Fibroblast of pulmonary artery (primary cell): ENCODE results near the gene POLA1.

Experiments used
- DNase-seq: peaks from one replicate; pipeline ENCODE4 v3.0.0-alpha.2; 2010; ENCODE audit warnings: low read depth
- H3K4me3 ChIP-seq: replicated peaks from 2 replicates; pipeline ENCODE4 v1.5.1; 2011; ENCODE audit warnings: low read depth, mild to moderate bottlenecking, control low read depth, low read length, moderate library complexity
- CTCF ChIP-seq: IDR thresholded peaks from 2 replicates; pipeline ENCODE4 v1.5.1; 2011; ENCODE audit warnings: mild to moderate bottlenecking, control low read depth, low read length, inconsistent platforms; ENCODE audit errors: missing control alignments

POLA1 gene

GRCh38 chrX:24828600-24828999, 134.9 kb downstream of the POLA1 start:
- TF ChIP-seq CTCF = no peak
- no peak overlapping the region for H3K4me3 ChIP-seq
- DNase-seq = no peak

GRCh38 chrX:24833695-24834094, 140.0 kb downstream of the POLA1 start:
- DNase-seq = no peak
- TF ChIP-seq CTCF = no peak
- no peak overlapping the region for H3K4me3 ChIP-seq

GRCh38 chrX:24837966-24838365, 144.2 kb downstream of the POLA1 start:
- H3K4me3 ChIP-seq = no peak overlapping the region
- no peak for TF ChIP-seq CTCF
- DNase-seq = no peak

GRCh38 chrX:24838629-24839028, 144.9 kb downstream of the POLA1 start:
- TF ChIP-seq CTCF = peak; percentile 28
- H3K4me3 ChIP-seq = no peak overlapping the region
- DNase-seq = peak; percentile 56

GRCh38 chrX:24839331-24839730, 145.6 kb downstream of the POLA1 start:
- no peak for DNase-seq
- no peak overlapping the region for H3K4me3 ChIP-seq
- no peak for TF ChIP-seq CTCF

- no peak for TF ChIP-seq CTCF
- no peak for DNase-seq
Measured at GRCh38 chrX:24842486-24842885, 148.8 kb downstream of the POLA1 start.

GRCh38 chrX:24846550-24847150, 152.9 kb downstream of the POLA1 start:
- DNase-seq = peak; percentile 59
- no peak overlapping the region for H3K4me3 ChIP-seq

More at GRCh38 chrX:24842486-24842885, 148.8 kb downstream of the POLA1 start:
- no peak overlapping the region for H3K4me3 ChIP-seq

More at GRCh38 chrX:24846550-24847150, 152.9 kb downstream of the POLA1 start:
- no peak for TF ChIP-seq CTCF
